AG10803 (cell line): ENCODE results near the gene PML.
A peak's percentile ranks its signal among the peaks of the same experiment; 100 is the strongest.

Experiments used
- DNase-seq: peaks from one replicate; pipeline ENCODE4 v3.0.0; 2010; ENCODE audit warnings: low read depth
- H3K4me3 ChIP-seq: 2 replicates; pipeline ENCODE4 v1.5.1; 2011; ENCODE audit warnings: mild to moderate bottlenecking, low read length, control low read depth
- CTCF ChIP-seq: conservative IDR thresholded peaks from 2 replicates; pipeline ENCODE4 v1.5.1; 2011; ENCODE audit warnings: mild to moderate bottlenecking, low read length, control low read depth, inconsistent platforms

The PML gene

DNA sequence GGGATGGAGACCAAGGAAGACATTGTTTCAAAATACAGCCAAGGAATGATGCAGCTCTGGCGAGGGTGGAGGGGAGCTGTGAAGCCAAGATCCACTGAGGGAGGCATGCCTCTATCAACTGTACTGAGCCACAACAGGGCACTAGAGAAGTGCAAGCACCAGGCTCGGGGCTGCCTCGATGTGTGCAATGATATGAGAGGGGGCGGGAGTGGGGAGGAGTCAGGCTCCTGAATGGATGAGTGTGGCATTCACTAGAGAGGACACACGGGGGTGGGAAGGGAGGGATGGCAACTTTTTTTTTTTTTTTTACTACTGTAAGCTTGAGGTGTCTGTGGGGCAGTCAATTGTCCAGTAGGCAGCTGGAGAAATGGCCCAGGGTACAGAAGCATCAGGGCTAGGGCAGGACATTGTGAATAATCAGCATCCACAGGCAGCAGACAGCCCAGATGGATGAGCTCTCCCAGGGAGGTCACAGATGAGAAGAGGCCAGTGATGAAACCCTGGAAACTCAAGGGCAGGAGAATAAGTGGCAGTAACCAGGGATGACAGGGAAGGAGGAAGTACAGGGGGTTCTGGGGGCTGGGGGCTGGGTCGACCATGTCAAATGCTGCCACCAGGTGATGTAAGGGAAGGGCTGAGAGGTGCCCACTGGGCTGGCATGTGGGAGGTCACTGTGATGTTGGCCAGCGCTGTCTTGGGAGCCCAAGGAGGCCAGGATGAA lies 8.3 kb upstream of the PML start:
- no peak for DNase-seq
- no peak for TF ChIP-seq CTCF
- no peak overlapping the region for H3K4me3 ChIP-seq

GRCh38 chr15:73986776-73987056 lies 7.8 kb upstream of the PML start:
- no peak for TF ChIP-seq CTCF
- no peak for DNase-seq
- no peak overlapping the region for H3K4me3 ChIP-seq

DNA sequence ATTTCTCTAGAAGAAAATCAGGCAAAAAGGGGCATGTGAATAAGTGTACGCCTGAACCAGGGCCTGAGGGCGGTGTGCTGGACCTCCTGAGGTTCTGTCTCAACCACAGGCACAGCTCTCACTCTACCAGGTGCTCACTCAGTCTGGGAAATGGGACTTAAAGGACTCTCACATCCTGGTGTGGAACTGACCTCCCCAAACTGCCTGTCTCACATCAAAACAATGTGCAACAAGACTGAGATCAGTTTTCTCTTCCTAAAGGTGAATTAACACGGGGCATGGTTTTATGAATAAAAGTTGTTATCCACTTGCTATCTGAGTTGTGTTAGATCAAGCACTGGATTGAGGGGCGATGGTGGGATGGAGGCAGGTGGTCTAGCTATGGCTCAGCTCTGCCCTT lies 7.3 kb upstream of the PML start:
- DNase-seq = no peak
- no peak for TF ChIP-seq CTCF

DNA sequence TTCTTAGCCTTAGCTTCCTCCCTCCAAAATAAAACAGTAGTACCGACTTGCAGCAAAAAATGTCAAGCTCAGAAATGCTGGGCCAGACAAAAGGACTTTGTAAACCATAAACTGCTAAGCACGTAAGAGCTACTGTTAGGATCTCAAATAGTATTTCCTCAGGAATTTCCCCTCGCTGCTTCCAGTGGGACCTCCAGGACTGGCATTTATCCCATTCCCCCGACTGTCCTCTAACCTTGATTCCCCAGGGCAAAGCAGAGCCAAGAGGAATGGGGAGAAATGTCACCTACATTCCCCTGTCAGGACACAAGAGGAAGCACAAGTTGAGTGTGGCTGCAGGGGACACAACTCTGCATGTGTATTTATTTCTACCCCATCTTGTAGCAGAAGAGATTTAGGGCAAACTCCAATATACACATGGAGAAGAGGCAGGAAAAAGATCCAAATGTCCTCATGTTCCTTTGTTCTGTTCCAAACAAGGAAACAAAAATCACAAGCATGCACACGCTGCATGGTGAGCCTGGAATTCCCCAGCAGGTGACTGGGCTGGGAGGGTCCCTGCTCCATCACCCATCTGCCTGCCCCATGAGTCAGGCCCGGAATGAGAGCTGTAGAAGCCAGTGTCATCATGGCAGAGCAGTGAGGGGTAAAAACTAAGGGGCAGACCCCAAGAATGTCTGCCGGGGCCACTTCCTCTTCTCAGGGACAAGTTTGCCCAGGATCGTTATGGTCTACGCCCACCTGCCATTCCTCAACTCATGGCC lies 6.7 kb upstream of the PML start:
- no peak for TF ChIP-seq CTCF
- H3K4me3 ChIP-seq = no peak overlapping the region
- no peak for DNase-seq

More for the DNA sequence above, 7.3 kb upstream of the PML start:
- no peak overlapping the region for H3K4me3 ChIP-seq

GRCh38 chr15:73988445-73988969 lies 6.0 kb upstream of the PML start:
- DNase-seq = no peak
- no peak overlapping the region for H3K4me3 ChIP-seq
- TF ChIP-seq CTCF = no peak

- peak; percentile 87 for DNase-seq
- TF ChIP-seq CTCF = no peak
- H3K4me3 ChIP-seq = no peak overlapping the region
These were observed 5.3 kb upstream of the PML start for GRCh38 chr15:73989001-73989798.
